Sigmoid colon (tissue), 7 donors: ENCODE data around the gene TGFB3. TPM values are rescaled to one million over a fixed set of nuclear protein-coding genes. Genes with fewer than 3 reads are reported as not detected.

Source experiments
- DNase-seq: peaks from one replicate; pipeline ENCODE4 v3.0.0-alpha.2; 2019
- H3K27ac ChIP-seq, 4 donors: fragments of 200-600 bp; sonication (generic); one replicate each; pipeline ENCODE4 v1.5.1; 2016 to 2019; ENCODE audit warnings: mild to moderate bottlenecking in 1 of 4
- H3K27me3 ChIP-seq, 3 donors: fragments of 200-600 bp; sonication (generic); one replicate each; pipeline ENCODE4 v1.5.1; 2019; ENCODE audit warnings: mild to moderate bottlenecking in 1 of 3
- H3K36me3 ChIP-seq, 4 donors: fragments of 200-600 bp; sonication (generic); one replicate each; pipeline ENCODE4 v1.5.1; 2016 to 2019
- H3K4me1 ChIP-seq, 4 donors: fragments of 200-600 bp; sonication (generic); one replicate each; pipeline ENCODE4 v1.5.1; 2017 to 2019
- H3K4me3 ChIP-seq, 4 donors: fragments of 200-600 bp; sonication (generic); one replicate each; pipeline ENCODE4 v1.5.1; 2017 to 2019; ENCODE audit warnings: mild to moderate bottlenecking in 2 of 4, moderate library complexity in 1 of 4
- H3K9me3 ChIP-seq, 4 donors: fragments of 200-600 bp in 3 of 4; sonication (generic) in 3 of 4; one replicate each; pipeline versions ENCODE4 v1.5.1 to v1.6.1; 2013 to 2019
- EP300 ChIP-seq, 4 donors: sonication (generic); formaldehyde crosslinking; IDR thresholded peaks; one replicate each; pipeline ENCODE4 v1.6.1; 2017; ENCODE audit warnings: antibody characterized with exemption in 4 of 4
- POLR2A ChIP-seq, 2 donors: fragments of 450-650 bp; IDR thresholded peaks; one replicate each; pipeline ENCODE4 v1.6.1; 2016; ENCODE audit warnings: antibody characterized with exemption in 2 of 2, mild to moderate bottlenecking in 2 of 2, moderate library complexity in 2 of 2
- POLR2AphosphoS5 ChIP-seq, 4 donors: sonication (generic); formaldehyde crosslinking; IDR thresholded peaks; one replicate each; pipeline ENCODE4 v1.6.1; 2017; ENCODE audit warnings: antibody characterized with exemption in 4 of 4
- WGBS, 2 donors: extraction: QIAGEN DNeasy Blood & Tissue Kit; methylation state at CpG; one replicate each; pipeline ENCODE4 v1.1.7; 2013; 5-methylcytosine and 5-hydroxymethylcytosine counted together
- intact Hi-C: fragments of 100-400 bp; cut with DNase I; formaldehyde crosslinking; loops from one replicate; pipeline ENCODE4 v1.15.1; 2023
- polyA plus RNA-seq, 3 donors: library from polyadenylated mRNA; stranded (reverse); fragments of 200-250 nt; gene quantifications; one replicate each; pipeline ENCODE4 v1.2.3, GENCODE V29; 2013
- total RNA-seq, 4 donors: library from RNA; depleted of rRNA; stranded (reverse); fragments of >200 nt; gene quantifications; one replicate each; pipeline ENCODE4 v1.1.0, GENCODE V29; 2016
- TF ChIP-seq, protein P1 (sequence below), 4 experiments: fragments of 450-650 bp in 3 of 4; fragments of 200-600 bp in 1 of 4; IDR thresholded peaks; one replicate each; pipeline ENCODE4 v1.5.1; 2016 to 2019; ENCODE audit warnings: antibody characterized with exemption in 4 of 4, mild to moderate bottlenecking in 3 of 4, moderate library complexity in 2 of 4
- donor health status: healthy with polysubstance abuse.
- donor health status: Bipolar disorder and iron deficiency.
- donor health status: healthy.

The TGFB3 gene
- total and polyA plus RNA-seq, 7 donors: 2.3 to 44.0 (median 7.8) TPM

GRCh38 chr14:75970989-75971388 is 10.8 kb downstream of the TGFB3 start:
- no peak for DNase-seq
- H3K36me3 ChIP-seq: peaks cover 0 to 41% (median 9%) of the 10 kb centered on the region in 4 donors
- TF ChIP-seq POLR2AphosphoS5 (IDR thresholded peaks at IDR 0.05) (no peak), EP300 (IDR thresholded peaks at IDR 0.05) (no peak), POLR2A (IDR thresholded peaks at IDR 0.05) (no peak)
- TF ChIP-seq, protein P1, sequence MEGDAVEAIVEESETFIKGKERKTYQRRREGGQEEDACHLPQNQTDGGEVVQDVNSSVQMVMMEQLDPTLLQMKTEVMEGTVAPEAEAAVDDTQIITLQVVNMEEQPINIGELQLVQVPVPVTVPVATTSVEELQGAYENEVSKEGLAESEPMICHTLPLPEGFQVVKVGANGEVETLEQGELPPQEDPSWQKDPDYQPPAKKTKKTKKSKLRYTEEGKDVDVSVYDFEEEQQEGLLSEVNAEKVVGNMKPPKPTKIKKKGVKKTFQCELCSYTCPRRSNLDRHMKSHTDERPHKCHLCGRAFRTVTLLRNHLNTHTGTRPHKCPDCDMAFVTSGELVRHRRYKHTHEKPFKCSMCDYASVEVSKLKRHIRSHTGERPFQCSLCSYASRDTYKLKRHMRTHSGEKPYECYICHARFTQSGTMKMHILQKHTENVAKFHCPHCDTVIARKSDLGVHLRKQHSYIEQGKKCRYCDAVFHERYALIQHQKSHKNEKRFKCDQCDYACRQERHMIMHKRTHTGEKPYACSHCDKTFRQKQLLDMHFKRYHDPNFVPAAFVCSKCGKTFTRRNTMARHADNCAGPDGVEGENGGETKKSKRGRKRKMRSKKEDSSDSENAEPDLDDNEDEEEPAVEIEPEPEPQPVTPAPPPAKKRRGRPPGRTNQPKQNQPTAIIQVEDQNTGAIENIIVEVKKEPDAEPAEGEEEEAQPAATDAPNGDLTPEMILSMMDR (IDR thresholded peaks at IDR 0.05): no peak
- no peak overlapping the region for H3K4me3 ChIP-seq
- H3K27ac ChIP-seq: no peak overlapping the region
- no peaks in the 10 kb centered on the region for H3K9me3 ChIP-seq
- intact Hi-C loops: no loop called here
- H3K4me1 ChIP-seq: peaks cover 0 to 5% (median 0%) of the 10 kb centered on the region in 4 donors
- no peaks in the 10 kb centered on the region for H3K27me3 ChIP-seq
- 93 to 95% methylated on average over 9 of the region's 9 CpGs for WGBS, 2 donors

- intact Hi-C loops: no loop called here
- no peak overlapping the region for H3K4me3 ChIP-seq
- no peaks in the 10 kb centered on the region for H3K9me3 ChIP-seq
- peaks cover 0 to 5% (median 0%) of the 10 kb centered on the region in 4 donors for H3K4me1 ChIP-seq
- no peak for DNase-seq
- no peak overlapping the region for H3K27ac ChIP-seq
- TF ChIP-seq, protein P1 (IDR thresholded peaks at IDR 0.05): no peak
- TF ChIP-seq EP300 (IDR thresholded peaks at IDR 0.05) (no peak), POLR2AphosphoS5 (IDR thresholded peaks at IDR 0.05) (no peak)
- 78 to 85% methylated on average over 8 of the region's 8 CpGs for WGBS, 2 donors
- H3K27me3 ChIP-seq: no peaks in the 10 kb centered on the region
- peaks cover 0 to 50% (median 11%) of the 10 kb centered on the region in 4 donors for H3K36me3 ChIP-seq
These were observed 11.9 kb downstream of the TGFB3 start for GRCh38 chr14:75969891-75970290.

DNA sequence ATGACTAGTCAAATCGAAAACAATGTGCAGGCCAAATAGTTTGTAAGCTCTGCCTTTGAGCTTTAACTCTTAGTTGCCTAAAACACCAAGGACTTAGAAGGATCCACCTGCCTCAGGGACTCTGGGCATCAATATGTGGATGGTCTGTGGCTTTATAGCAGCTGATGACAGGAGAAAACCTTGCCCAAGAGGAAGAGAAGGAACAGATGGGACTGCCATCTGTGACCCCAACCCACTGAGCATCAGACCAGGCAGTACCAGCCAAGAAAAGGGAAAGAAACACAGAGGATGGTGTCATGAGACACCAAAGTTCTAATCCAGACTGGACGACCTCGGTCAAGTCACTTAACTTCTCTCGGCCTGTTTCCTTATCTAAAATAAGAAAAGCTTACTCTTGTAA is 12.7 kb downstream of the TGFB3 start:
- no peaks in the 10 kb centered on the region for H3K9me3 ChIP-seq
- intact Hi-C loops: no loop called here
- DNase-seq: no peak
- peaks cover 0 to 58% (median 13%) of the 10 kb centered on the region in 4 donors for H3K36me3 ChIP-seq
- H3K4me3 ChIP-seq: no peak overlapping the region
- TF ChIP-seq POLR2A (IDR thresholded peaks at IDR 0.05): no peak
- TF ChIP-seq, protein P1 (IDR thresholded peaks at IDR 0.05): no peak
- TF ChIP-seq POLR2AphosphoS5 (IDR thresholded peaks at IDR 0.05): no peak
- no peak for TF ChIP-seq EP300 (IDR thresholded peaks at IDR 0.05)
- 76 to 81% methylated on average over 4 of the region's 4 CpGs for WGBS, 2 donors
- H3K4me1 ChIP-seq: peaks cover 0 to 5% (median 0%) of the 10 kb centered on the region in 4 donors
- H3K27me3 ChIP-seq: no peaks in the 10 kb centered on the region
- H3K27ac ChIP-seq: peak overlapping the region in 2 of 4 donors; percentile 8 to 21

DNA sequence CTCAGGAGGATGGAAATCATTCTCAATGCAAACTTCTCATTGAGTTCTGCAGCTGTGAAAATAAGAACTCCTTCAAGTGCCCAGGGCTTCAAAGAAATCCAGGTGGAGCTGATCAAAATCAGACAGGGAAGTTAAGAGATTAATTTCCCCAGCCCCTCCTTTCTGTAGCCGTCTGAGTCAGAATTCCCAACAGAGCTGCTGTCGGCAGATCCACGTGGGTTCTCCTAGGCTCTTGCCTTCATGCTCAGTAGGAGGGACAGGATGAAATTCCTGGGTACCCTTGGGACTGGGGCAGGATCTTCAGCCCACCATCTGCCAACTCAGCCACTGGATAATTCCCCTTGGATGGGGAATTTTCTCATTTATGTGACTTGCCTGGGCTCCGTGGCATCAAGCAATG is 13.3 kb downstream of the TGFB3 start:
- DNase-seq: no peak
- intact Hi-C loops: no loop called here
- Histone ChIP-seq H3K4me3 (no peak overlapping the region), H3K9me3 (no peaks in the 10 kb centered on the region), H3K4me1 (peaks cover 0 to 5% (median 0%) of the 10 kb centered on the region in 4 donors), H3K36me3 (peaks cover 0 to 65% (median 16%) of the 10 kb centered on the region in 4 donors), H3K27me3 (no peaks in the 10 kb centered on the region), H3K27ac (peak overlapping the region in 2 of 4 donors; percentile 8 to 21)
- WGBS, 2 donors: 84 to 85% methylated on average over 4 of the region's 4 CpGs
- TF ChIP-seq POLR2AphosphoS5 (IDR thresholded peaks at IDR 0.05) (no peak), POLR2A (IDR thresholded peaks at IDR 0.05) (no peak), EP300 (IDR thresholded peaks at IDR 0.05) (no peak)
- TF ChIP-seq, protein P1 (IDR thresholded peaks at IDR 0.05): no peak

DNA sequence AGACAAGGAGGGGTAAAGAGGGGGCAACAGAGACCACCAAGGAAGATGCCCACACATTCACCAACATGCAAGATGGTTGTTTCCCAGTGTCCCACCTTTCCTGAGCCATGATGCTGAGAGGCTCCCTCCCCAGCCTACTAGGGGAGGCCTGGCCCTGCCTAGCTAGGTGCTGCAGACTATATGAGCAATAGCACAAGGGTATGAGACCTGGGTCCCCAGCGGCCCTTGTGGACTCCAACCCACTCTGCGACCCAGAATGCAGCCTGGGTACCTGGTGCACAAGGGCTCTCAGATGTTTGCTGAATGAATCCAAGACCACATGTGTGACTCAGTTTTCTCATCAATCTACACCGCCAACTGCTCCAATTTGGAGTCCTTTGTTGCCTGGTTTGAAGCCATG is 13.9 kb downstream of the TGFB3 start:
- TF ChIP-seq POLR2AphosphoS5 (IDR thresholded peaks at IDR 0.05): no peak
- no peak for TF ChIP-seq POLR2A (IDR thresholded peaks at IDR 0.05)
- TF ChIP-seq, protein P1 (IDR thresholded peaks at IDR 0.05): no peak
- TF ChIP-seq EP300 (IDR thresholded peaks at IDR 0.05): no peak
- DNase-seq: no peak
- peaks cover 0 to 70% (median 19%) of the 10 kb centered on the region in 4 donors for H3K36me3 ChIP-seq
- WGBS, 2 donors: 96 to 97% methylated on average over 3 of the region's 3 CpGs
- intact Hi-C loops: no loop called here
- no peaks in the 10 kb centered on the region for H3K9me3 ChIP-seq
- H3K27ac ChIP-seq: no peak overlapping the region
- no peak overlapping the region for H3K4me3 ChIP-seq
- no peaks in the 10 kb centered on the region for H3K27me3 ChIP-seq
- H3K4me1 ChIP-seq: peaks cover 0 to 2% (median 0%) of the 10 kb centered on the region in 4 donors
